NCI-H2029 (cell line): ENCODE results near the gene S100A11.

Source experiments
- DNase-seq: peaks from one replicate; lab custom pipeline; 2025; lab: John Stamatoyannopoulos, UW

Gene S100A11

GRCh38 chr1:151984313-151984956, 52.4 kb downstream of the S100A11 start:
- no peak for DNase-seq
